ENCODE data around the gene C12orf75. TPM values are rescaled to one million over a fixed set of nuclear protein-coding genes. Genes with fewer than 3 reads are reported as not detected.
"Not testable (repeated sequence)": the region's sequence is repeated elsewhere in the genome, so short reads cannot be mapped to it uniquely, and the experiment has no call there.

Gene C12orf75
- total RNA-seq, 1 donor: 130 TPM

DNA sequence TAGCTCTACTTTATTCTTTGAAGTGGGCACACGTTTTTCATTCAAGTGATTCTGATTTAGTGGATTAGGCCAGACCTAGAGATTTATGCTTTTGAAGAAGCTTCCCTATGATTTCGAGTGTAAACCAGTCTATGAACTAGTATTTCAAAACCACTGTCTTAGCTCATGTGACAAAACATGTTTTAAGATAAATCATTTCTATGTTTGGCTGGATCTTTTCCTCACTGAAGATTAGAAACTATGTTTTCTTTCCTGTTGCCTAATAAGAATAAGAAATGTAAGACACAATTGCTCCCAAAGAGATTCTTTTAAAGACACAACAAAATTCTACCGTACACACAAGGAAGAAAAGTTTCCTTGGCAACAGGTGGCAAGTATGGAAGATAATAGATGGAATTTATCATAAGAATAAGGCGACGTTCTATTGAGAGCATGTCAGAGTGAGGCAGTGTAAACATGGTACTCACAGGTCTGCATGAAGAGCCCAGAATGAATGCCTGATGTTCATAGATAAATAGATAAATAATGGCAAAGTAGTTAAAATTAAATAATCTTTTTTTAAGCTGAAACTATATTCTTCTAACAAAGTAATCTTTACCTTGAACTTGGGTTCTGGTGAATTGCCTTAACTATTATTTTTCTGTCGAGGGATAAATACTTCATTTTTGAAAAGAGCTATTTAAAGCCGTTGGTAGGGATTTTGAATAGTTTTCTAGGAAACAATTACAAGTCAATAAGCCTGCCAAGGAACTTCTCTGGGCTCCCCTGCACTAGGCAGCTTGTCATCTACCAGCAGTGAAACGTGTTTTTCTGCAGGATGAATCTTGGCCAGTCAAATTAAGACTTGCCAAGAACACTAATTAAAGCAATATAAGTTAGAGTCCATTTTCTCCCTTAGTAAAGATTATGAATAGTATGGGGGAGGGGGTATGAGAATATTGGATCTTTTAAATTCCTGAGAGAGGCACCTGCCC, 34.1 kb upstream of the C12orf75 start:
- TF ChIP-seq, protein P1, sequence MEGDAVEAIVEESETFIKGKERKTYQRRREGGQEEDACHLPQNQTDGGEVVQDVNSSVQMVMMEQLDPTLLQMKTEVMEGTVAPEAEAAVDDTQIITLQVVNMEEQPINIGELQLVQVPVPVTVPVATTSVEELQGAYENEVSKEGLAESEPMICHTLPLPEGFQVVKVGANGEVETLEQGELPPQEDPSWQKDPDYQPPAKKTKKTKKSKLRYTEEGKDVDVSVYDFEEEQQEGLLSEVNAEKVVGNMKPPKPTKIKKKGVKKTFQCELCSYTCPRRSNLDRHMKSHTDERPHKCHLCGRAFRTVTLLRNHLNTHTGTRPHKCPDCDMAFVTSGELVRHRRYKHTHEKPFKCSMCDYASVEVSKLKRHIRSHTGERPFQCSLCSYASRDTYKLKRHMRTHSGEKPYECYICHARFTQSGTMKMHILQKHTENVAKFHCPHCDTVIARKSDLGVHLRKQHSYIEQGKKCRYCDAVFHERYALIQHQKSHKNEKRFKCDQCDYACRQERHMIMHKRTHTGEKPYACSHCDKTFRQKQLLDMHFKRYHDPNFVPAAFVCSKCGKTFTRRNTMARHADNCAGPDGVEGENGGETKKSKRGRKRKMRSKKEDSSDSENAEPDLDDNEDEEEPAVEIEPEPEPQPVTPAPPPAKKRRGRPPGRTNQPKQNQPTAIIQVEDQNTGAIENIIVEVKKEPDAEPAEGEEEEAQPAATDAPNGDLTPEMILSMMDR (IDR thresholded peaks at IDR 0.05; ENCODE audit: insufficient read depth, low read length): no peak
- DNase-seq (ENCODE audit: low read depth): peak; percentile 76
- no peak overlapping the region for H3K4me3 ChIP-seq (ENCODE audit: low read depth, low read length)

DNA sequence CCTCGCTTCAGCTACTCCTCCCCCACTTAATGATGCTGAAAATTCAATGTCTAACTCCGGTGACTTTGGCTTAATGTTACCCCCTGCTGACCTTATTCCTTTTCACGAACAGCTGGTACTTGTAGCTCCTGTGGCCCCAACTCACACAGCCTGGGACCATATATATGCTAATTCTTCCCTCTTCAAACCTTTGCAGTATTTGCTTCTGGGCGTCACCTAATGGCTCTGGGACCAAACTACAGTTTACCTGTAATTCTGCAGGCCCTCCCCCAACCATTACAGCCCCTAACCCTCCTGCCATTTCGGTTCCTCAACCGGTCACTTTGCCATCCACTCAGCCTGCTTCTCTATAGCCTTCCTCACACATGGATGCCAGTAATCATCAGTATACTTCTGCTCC, 29.6 kb upstream of the C12orf75 start:
- H3K4me3 ChIP-seq (ENCODE audit: low read depth, low read length): no peak overlapping the region
- DNase-seq (ENCODE audit: low read depth): no peak
- TF ChIP-seq, protein P1 (IDR thresholded peaks at IDR 0.05; ENCODE audit: insufficient read depth, low read length): no peak

DNA sequence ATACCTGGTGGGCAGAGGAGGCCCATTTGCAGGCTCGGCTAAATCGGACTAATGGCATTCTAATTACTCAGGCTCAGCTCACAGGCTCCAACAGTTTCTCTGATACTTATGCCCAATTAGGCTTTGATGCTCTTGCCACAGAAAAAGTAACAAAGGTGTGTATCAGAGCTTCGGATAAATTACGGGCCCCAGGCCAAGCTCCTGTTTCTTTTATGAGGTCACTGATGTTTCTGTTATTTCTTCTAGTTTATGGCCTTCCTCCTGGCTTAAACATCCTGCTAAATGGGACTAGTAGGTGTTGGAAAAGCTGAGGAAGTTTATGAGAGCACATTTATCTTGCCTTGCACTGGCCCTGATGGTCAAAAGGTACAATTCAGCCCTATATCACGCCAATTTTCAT, 28.8 kb upstream of the C12orf75 start:
- no peak overlapping the region for H3K4me3 ChIP-seq (ENCODE audit: low read depth, low read length)
- TF ChIP-seq, protein P1 (IDR thresholded peaks at IDR 0.05; ENCODE audit: insufficient read depth, low read length): no peak
- no peak for DNase-seq (ENCODE audit: low read depth)

DNA sequence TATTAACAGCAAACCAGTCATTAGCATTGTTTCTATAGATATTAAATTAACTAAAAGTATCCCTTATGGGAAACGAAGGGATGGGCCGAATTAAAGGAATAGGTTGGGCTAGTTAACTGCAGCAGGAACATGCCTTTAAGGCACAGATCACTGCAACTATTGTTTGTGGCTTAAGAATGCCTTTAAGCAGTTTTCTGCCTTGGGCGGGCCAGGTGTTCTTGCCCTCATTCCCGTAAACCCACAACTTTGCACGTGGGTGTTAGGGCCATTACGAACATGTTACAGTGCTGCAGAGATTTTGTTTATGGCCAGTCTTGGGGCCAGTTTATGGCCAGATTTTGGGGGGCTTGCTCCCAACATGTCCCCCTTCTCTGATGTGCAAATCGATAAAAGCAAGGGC, 27.5 kb upstream of the C12orf75 start:
- DNase-seq (ENCODE audit: low read depth); H3K4me3 ChIP-seq (ENCODE audit: low read depth, low read length): not testable (repeated sequence)

DNA sequence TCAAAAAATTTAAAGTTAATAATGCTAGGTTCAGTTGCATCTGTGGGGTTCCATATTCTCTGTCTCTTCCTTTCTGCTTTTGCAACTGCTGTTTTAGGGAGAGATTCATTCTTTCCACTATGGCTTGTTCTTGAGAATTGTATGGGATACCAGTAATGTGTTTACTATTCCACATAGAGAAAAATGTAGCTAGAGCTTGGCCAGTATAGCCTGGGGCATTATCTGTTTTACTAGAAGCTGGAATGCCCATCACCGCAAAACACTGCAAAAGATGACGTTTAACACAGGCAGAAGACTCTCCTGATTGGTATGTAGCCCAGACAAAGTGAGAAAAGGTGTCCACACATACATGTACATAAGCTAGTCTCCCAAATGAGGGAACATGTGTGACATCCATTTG, 25.9 kb upstream of the C12orf75 start:
- not testable (repeated sequence) for DNase-seq (ENCODE audit: low read depth); H3K4me3 ChIP-seq (ENCODE audit: low read depth, low read length)

DNA sequence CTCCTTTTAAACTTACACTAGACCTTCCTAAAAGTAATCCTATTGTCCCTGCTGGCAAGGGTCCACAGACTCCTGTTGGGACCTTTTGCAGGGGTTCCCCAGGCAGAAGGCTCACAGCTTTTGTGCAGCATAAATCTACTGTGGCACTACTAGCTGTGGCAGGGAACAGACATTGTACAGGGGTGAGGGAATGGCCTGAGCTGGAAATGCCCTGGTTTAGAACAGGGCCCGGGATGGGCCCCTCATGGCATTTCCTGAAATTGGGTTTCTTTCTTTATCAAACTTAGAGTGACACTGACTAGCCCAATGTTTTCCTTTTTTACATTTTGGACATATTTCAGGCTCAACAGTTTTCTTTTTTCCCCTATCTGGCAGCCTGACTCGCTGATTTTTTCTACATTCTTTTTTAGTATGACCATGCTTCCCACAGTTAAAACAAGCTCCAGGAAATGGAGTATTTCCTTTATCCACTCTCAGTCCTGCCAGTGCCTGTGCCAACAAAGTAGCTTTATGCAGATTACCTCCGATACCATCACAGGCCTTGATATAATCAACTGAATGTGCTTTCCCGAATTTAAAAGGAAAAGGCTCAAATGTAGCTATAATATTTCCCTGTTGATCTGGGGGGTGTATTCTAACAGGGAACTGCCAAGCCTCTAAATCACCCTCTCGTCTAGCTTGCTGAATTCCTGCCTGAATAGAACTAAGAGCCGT, 22.7 kb upstream of the C12orf75 start:
- H3K4me3 ChIP-seq (ENCODE audit: low read depth, low read length): not testable (repeated sequence)

DNA sequence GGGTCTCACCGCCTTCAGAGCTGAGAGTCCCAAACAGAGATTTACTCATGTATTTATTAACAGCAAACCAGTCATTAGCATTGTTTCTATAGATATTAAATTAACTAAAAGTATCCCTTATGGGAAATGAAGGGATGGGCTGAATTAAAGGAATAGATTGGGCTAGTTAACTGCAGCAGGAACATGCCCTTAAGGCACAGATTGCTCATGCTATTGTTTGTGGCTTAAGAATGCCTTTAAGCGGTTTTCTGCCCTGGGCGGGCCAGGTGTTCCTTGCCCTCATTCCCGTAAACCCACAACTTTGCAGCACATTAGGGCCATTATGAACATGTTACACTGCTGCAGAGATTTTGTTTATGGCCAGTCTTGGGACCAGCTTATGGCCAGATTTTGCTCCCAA, 21.7 kb upstream of the C12orf75 start:
- DNase-seq (ENCODE audit: low read depth); H3K4me3 ChIP-seq (ENCODE audit: low read depth, low read length): not testable (repeated sequence)

More for the DNA sequence above, 22.7 kb upstream of the C12orf75 start:
- not testable (repeated sequence) for DNase-seq (ENCODE audit: low read depth)

DNA sequence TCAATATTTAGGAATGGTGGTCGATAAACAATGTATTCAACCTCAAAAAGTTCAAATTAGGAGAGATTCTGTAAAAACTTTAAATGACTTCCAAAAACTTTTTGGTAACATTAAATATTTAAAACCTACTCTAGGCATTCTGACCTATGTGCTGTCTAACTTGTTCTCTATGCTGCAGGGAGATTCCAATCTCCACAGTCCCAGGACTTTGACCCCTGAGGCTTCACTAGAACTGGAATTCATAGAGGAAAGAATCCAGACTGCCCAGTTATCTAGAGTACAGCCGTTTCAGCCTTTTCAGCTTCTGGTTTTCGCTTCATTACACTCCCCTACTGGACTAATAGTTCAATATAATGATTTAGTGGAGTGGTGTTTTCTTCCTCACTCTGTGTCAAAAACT, 21.1 kb upstream of the C12orf75 start:
- H3K4me3 ChIP-seq (ENCODE audit: low read depth, low read length); DNase-seq (ENCODE audit: low read depth): not testable (repeated sequence)

DNA sequence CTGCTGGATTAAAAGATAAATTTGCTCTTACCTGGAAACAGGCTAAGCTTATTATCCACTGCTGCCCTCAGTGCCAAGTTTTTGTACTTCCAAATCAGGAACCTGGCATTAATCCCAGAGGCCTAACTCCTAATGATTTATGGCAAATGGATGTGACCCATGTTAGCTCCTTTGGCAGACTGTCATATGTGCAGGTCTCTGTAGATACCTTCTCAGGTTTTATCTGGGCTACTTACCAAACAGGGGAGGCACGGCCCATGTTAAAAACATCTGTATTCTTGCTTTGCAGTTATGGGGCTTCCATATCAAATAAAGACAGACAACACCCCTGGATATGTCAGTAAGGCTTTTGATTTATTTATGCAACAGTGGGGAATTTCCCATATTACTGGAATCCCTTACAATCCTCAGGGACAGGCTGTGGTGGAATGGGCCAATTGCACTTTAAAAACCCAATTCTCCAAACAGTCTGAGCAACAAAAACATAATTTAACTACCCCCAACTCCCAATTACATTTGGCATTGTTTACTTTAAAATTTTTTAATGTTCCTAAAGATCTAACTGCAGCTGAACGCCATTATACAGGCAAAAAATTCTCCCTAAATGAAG, 19.9 kb upstream of the C12orf75 start:
- DNase-seq (ENCODE audit: low read depth): peak; percentile 56
- H3K4me3 ChIP-seq (ENCODE audit: low read depth, low read length): not testable (repeated sequence)

DNA sequence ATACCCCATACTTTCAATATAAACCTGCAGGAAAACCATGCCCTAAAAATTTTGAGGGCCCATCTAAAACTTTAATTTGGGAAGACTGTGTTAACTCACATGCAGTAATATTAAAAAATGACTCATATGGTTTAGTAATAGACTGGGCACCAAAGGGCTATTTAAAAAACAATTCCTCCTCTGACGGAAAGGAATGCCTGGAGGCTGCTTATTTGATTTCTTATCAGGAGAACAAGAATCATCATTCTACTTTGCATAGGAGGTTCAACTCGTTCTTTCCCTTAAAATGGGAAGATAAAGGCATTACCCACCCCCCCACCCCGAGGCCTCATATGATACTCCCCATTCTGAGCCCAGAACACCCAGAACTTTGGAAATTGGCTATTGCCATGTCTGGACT, 18.6 kb upstream of the C12orf75 start:
- peak; percentile 71 for DNase-seq (ENCODE audit: low read depth)
- H3K4me3 ChIP-seq (ENCODE audit: low read depth, low read length): not testable (repeated sequence)

DNA sequence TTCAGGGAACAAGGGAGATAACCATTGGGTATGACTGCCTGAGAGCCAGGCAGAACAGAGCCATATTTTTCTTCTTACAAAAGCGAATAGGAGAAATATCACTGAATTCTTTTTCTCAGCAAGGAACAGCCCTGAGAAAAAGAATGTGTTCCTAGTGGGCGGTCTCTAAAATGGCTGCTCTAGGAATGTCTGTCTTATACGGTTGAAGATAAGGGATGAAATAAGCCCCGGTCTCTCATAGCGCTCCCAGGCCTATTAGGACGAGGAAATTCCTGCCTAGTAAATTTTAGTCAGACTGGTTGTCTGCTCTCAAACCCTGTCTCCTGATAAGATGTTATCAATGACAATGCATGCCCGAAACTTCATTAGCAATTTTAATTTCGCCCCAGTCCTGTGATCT, 16.7 kb upstream of the C12orf75 start:
- DNase-seq (ENCODE audit: low read depth); H3K4me3 ChIP-seq (ENCODE audit: low read depth, low read length): not testable (repeated sequence)
